Mesendoderm (in vitro differentiated cells): ENCODE measurements around the gene CALML3.
A peak's percentile ranks its signal among the peaks of the same experiment; 100 is the strongest.

ENCODE experiments used
- DNase-seq: peaks from one replicate; pipeline ENCODE4 v3.0.0; 2013
- H2AK5ac ChIP-seq: 2 replicates; pipeline ENCODE4 v1.6.1; 2013; ENCODE audit warnings: low read length, inconsistent platforms
- H2BK120ac ChIP-seq: 2 replicates; pipeline ENCODE4 v1.6.1; 2013; ENCODE audit warnings: low read depth, mild to moderate bottlenecking, low read length, moderate library complexity, mixed read lengths
- H2BK15ac ChIP-seq: replicated peaks from 2 replicates; pipeline ENCODE4 v1.6.1; 2013; ENCODE audit warnings: low read depth, mild to moderate bottlenecking, moderate library complexity
- H2BK5ac ChIP-seq: 2 replicates; pipeline ENCODE4 v1.6.1; 2013; ENCODE audit warnings: low read length, inconsistent platforms
- H3K18ac ChIP-seq: 2 replicates; pipeline ENCODE4 v1.6.1; 2013; ENCODE audit warnings: mild to moderate bottlenecking, low read length, mixed read lengths
- H3K23ac ChIP-seq: one replicate; pipeline ENCODE4 v1.6.1; 2013; ENCODE audit warnings: low read length
- H3K27ac ChIP-seq: 2 replicates; pipeline ENCODE4 v1.5.1; 2013; ENCODE audit warnings: low read depth, mild to moderate bottlenecking, inconsistent platforms, low read length, moderate library complexity
- H3K27me3 ChIP-seq: 2 replicates; pipeline ENCODE4 v1.6.1; 2013; ENCODE audit warnings: low read length, control low read depth, mild to moderate bottlenecking, inconsistent platforms; ENCODE audit not compliant: insufficient read depth, poor library complexity
- H3K36me3 ChIP-seq: 2 replicates; pipeline ENCODE4 v1.6.1; 2013; ENCODE audit warnings: low read length, inconsistent platforms; ENCODE audit not compliant: control insufficient read depth, insufficient read depth
- H3K4ac ChIP-seq: one replicate; pipeline ENCODE4 v1.6.1; 2013; ENCODE audit warnings: low read depth, mild to moderate bottlenecking, low read length, moderate library complexity
- H3K4me1 ChIP-seq: 2 replicates; pipeline ENCODE4 v1.6.1; 2013; ENCODE audit warnings: low read depth, low read length, inconsistent platforms; ENCODE audit not compliant: control insufficient read depth
- H3K4me2 ChIP-seq: 2 replicates; pipeline ENCODE4 v1.6.1; 2013; ENCODE audit warnings: low read length
- H3K4me3 ChIP-seq: 2 replicates; pipeline ENCODE4 v1.5.1; 2013; ENCODE audit warnings: mild to moderate bottlenecking, low read length
- H3K56ac ChIP-seq: one replicate; pipeline ENCODE4 v1.6.1; 2013; ENCODE audit warnings: low read length
- H3K79me1 ChIP-seq: 2 replicates; pipeline ENCODE4 v1.6.1; 2013; ENCODE audit warnings: low read length, inconsistent platforms
- H3K79me2 ChIP-seq: 2 replicates; pipeline ENCODE4 v1.6.1; 2013; ENCODE audit warnings: mild to moderate bottlenecking, low read length; ENCODE audit not compliant: control insufficient read depth, insufficient read depth
- H3K9ac ChIP-seq: 2 replicates; pipeline ENCODE4 v1.6.1; 2013; ENCODE audit warnings: low read length, inconsistent platforms
- H4K5ac ChIP-seq: one replicate; pipeline ENCODE4 v1.6.1; 2013; ENCODE audit warnings: low read length
- H4K8ac ChIP-seq: one replicate; pipeline ENCODE4 v1.6.1; 2013; ENCODE audit warnings: low read depth, mild to moderate bottlenecking, control low read depth, low read length, moderate library complexity
- WGBS: extraction: QIAGEN DNeasy Blood & Tissue Kit; methylation state at CpG from one replicate; pipeline ENCODE4 v1.1.7; 2013; ENCODE audit warnings: low lambda C conversion rate, missing lambda C conversion rate; ENCODE audit not compliant: insufficient coverage; ENCODE audit errors: extremely low coverage; 5-methylcytosine and 5-hydroxymethylcytosine counted together

Gene CALML3

GRCh38 chr10:5498791-5499492 lies 25.8 kb upstream of the CALML3 start:
- no peak overlapping the region for H2BK15ac ChIP-seq
- no peak overlapping the region for H4K5ac ChIP-seq
- H3K4me1 ChIP-seq, result peaks cover 2% of the 10 kb centered on the region
- no peak overlapping the region for H2BK5ac ChIP-seq
- no CpG with 5 or more reads among the region's 61 CpGs for WGBS
- H3K36me3 ChIP-seq, result no peaks in the 10 kb centered on the region
- H3K56ac ChIP-seq, result peak overlapping the region; percentile 28
- no peak overlapping the region for H3K27ac ChIP-seq
- H3K18ac ChIP-seq, result no peak overlapping the region
- no peak overlapping the region for H3K9ac ChIP-seq
- H2BK120ac ChIP-seq, result no peak overlapping the region
- no peak overlapping the region for H3K4me3 ChIP-seq
- H3K27me3 ChIP-seq, result no peaks in the 10 kb centered on the region
- no peak overlapping the region for H4K8ac ChIP-seq
- H3K79me2 ChIP-seq, result no peaks in the 10 kb centered on the region
- no peak overlapping the region for H2AK5ac ChIP-seq
- H3K4ac ChIP-seq, result no peak overlapping the region
- no peak overlapping the region for H3K4me2 ChIP-seq
- no peaks in the 10 kb centered on the region for H3K79me1 ChIP-seq
- no peak overlapping the region for H3K23ac ChIP-seq
- DNase-seq, result no peak

- Histone ChIP-seq H3K4me2 (no peak within 1 kb of the TSS), H4K8ac (no peak within 1 kb of the TSS), H3K27me3 (no peaks in the 10 kb centered on the region), H3K18ac (no peak within 1 kb of the TSS), H3K27ac (no peak within 1 kb of the TSS), H3K56ac (peak within 1 kb of the TSS; percentile 28), H3K4me1 (peaks cover 2% of the 10 kb centered on the region), H3K9ac (no peak within 1 kb of the TSS), H2BK120ac (no peak within 1 kb of the TSS), H2BK15ac (no peak within 1 kb of the TSS), H3K79me1 (no peaks in the 10 kb centered on the region), H2AK5ac (no peak within 1 kb of the TSS), H3K4ac (no peak within 1 kb of the TSS), H4K5ac (no peak within 1 kb of the TSS), H3K79me2 (no peaks in the 10 kb centered on the region), H3K4me3 (no peak within 1 kb of the TSS), H3K36me3 (no peaks in the 10 kb centered on the region), H3K23ac (no peak within 1 kb of the TSS), H2BK5ac (no peak within 1 kb of the TSS)
- WGBS, result no CpG with 5 or more reads among the region's 10 CpGs
- no peak for DNase-seq
These were observed 25.1 kb upstream of the CALML3 start, which contains the start of gene CALML5 for GRCh38 chr10:5499493-5500140. Gene CALML5 (minus strand): TSS chr10:5499570. CDS start chr10:5499438, 132 bp downstream.

GRCh38 chr10:5500162-5500670 lies 24.5 kb upstream of the CALML3 start:
- Histone ChIP-seq H4K8ac (no peak overlapping the region), H2BK5ac (no peak overlapping the region), H3K79me2 (no peaks in the 10 kb centered on the region), H2BK15ac (no peak overlapping the region), H4K5ac (no peak overlapping the region), H3K79me1 (no peaks in the 10 kb centered on the region), H3K56ac (peak overlapping the region; percentile 12), H3K36me3 (no peaks in the 10 kb centered on the region), H3K27me3 (no peaks in the 10 kb centered on the region), H3K27ac (no peak overlapping the region), H3K4ac (no peak overlapping the region), H3K9ac (no peak overlapping the region), H3K4me3 (no peak overlapping the region), H3K4me2 (no peak overlapping the region), H3K23ac (no peak overlapping the region), H2BK120ac (no peak overlapping the region), H3K18ac (no peak overlapping the region), H3K4me1 (peaks cover 2% of the 10 kb centered on the region), H2AK5ac (no peak overlapping the region)
- WGBS, result no CpG with 5 or more reads among the region's 7 CpGs
- no peak for DNase-seq

GRCh38 chr10:5500910-5501309 lies 23.9 kb upstream of the CALML3 start:
- Histone ChIP-seq H2AK5ac (no peak overlapping the region), H3K4ac (no peak overlapping the region), H3K4me2 (no peak overlapping the region), H2BK15ac (no peak overlapping the region), H3K4me3 (no peak overlapping the region), H3K27me3 (no peaks in the 10 kb centered on the region), H3K79me1 (no peaks in the 10 kb centered on the region), H3K4me1 (peaks cover 2% of the 10 kb centered on the region), H3K9ac (no peak overlapping the region), H3K27ac (no peak overlapping the region), H4K5ac (no peak overlapping the region), H2BK5ac (no peak overlapping the region), H4K8ac (no peak overlapping the region), H3K23ac (no peak overlapping the region), H2BK120ac (no peak overlapping the region), H3K18ac (no peak overlapping the region), H3K56ac (no peak overlapping the region), H3K79me2 (no peaks in the 10 kb centered on the region), H3K36me3 (no peaks in the 10 kb centered on the region)
- DNase-seq, result no peak
- no CpG with 5 or more reads among the region's 5 CpGs for WGBS

GRCh38 chr10:5502061-5502521 lies 22.7 kb upstream of the CALML3 start:
- Histone ChIP-seq H3K56ac (no peak overlapping the region), H3K18ac (no peak overlapping the region), H2BK5ac (no peak overlapping the region), H2AK5ac (no peak overlapping the region), H2BK120ac (no peak overlapping the region), H3K27ac (no peak overlapping the region), H3K4me1 (peaks cover 2% of the 10 kb centered on the region), H3K27me3 (no peaks in the 10 kb centered on the region), H3K4ac (no peak overlapping the region), H3K4me2 (no peak overlapping the region), H3K4me3 (no peak overlapping the region), H3K79me2 (no peaks in the 10 kb centered on the region), H4K5ac (no peak overlapping the region), H3K9ac (no peak overlapping the region), H4K8ac (no peak overlapping the region), H3K36me3 (no peaks in the 10 kb centered on the region), H2BK15ac (no peak overlapping the region), H3K79me1 (no peaks in the 10 kb centered on the region), H3K23ac (no peak overlapping the region)
- no CpG with 5 or more reads among the region's 12 CpGs for WGBS
- no peak for DNase-seq
